ENCODE data around the gene AP5S1. TPM values are rescaled to one million over a fixed set of nuclear protein-coding genes. Genes with fewer than 3 reads are reported as not detected.

Gene AP5S1
- total and polyA plus RNA-seq, 10 of the 15 experiments (the other 5 are each of a cell fraction or from before 2014, with no cell fraction given): 3.8 to 13.2 (median 7.8) TPM

DNA sequence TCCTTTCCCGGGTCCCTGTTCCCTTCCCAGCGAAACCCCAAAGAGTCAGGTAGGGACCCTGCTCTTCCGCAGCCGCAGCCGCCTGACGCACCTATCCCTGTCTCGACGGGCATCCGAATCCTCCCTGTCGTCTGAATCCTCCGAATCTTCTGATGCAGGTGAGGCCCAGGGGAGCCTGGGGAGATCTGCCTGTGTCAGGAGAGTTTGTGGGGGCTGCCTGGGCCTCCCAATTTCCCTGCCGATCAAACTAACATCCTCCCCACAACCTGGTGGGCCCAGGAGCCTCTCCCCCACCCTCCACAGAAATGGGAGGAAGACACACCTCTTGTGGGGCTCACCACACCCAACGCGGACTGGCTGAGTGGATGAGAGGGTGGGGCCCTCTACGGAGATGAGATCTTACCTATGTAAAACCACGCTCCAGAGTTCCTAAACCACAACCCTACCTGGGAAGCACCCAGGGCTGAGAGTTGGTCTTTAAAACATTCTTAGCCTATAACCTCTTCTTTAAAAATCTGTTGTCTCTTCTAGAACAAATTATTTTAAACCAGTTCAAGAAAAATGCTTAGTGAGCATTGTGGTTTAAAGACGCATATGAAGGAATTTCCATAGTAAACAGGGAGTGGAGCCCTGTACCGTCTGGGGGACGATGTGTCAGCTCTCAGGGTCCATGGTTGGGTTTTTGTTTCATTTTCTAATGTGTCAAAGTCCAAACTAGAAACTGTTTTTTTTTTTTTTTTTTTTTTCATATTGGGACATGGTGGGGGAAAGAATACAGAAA, 22.6 kb upstream of the AP5S1 start (continued):
- TF ChIP-seq, protein P1, sequence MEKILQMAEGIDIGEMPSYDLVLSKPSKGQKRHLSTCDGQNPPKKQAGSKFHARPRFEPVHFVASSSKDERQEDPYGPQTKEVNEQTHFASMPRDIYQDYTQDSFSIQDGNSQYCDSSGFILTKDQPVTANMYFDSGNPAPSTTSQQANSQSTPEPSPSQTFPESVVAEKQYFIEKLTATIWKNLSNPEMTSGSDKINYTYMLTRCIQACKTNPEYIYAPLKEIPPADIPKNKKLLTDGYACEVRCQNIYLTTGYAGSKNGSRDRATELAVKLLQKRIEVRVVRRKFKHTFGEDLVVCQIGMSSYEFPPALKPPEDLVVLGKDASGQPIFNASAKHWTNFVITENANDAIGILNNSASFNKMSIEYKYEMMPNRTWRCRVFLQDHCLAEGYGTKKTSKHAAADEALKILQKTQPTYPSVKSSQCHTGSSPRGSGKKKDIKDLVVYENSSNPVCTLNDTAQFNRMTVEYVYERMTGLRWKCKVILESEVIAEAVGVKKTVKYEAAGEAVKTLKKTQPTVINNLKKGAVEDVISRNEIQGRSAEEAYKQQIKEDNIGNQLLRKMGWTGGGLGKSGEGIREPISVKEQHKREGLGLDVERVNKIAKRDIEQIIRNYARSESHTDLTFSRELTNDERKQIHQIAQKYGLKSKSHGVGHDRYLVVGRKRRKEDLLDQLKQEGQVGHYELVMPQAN (conservative IDR thresholded peaks at IDR 0.05): 0 out of 2 replicates have a peak, but pooled peaks have one; percentile 18
- TF ChIP-seq ETV6 (conservative IDR thresholded peaks at IDR 0.05 in 1 of 2, IDR thresholded peaks at IDR 0.05 in 1 of 2; ENCODE audit: borderline replicate concordance in 1 of 2, low read depth in 1 of 2) (no peak), MTA2 (IDR thresholded peaks at IDR 0.05; ENCODE audit: low read depth) (no peak), FOXM1 (IDR thresholded peaks at IDR 0.05; ENCODE audit: low read depth, low read length) (no peak), POLR2AphosphoS2 (IDR thresholded peaks at IDR 0.05; ENCODE audit: low read depth, low read length) (no peak), ZNF274 (IDR thresholded peaks at IDR 0.05; ENCODE audit: insufficient read depth, insufficient read length) (no peak), FOS (IDR thresholded peaks at IDR 0.05; ENCODE audit: borderline replicate concordance, extremely low read depth, insufficient read length) (no peak), WRNIP1 (IDR thresholded peaks at IDR 0.05; ENCODE audit: borderline replicate concordance, low read depth, low read length) (no peak), SREBF2 (IDR thresholded peaks at IDR 0.05; ENCODE audit: low read length) (no peak), KAT2A (conservative IDR thresholded peaks at IDR 0.05; ENCODE audit: control insufficient read depth, low read depth, low read length) (no peak), NFYB (IDR thresholded peaks at IDR 0.05; ENCODE audit: insufficient read depth, low read depth, low read length) (0 out of 2 replicates have a peak, but pooled peaks have one; percentile 17), CBFB (IDR thresholded peaks at IDR 0.05; ENCODE audit: low read depth) (no peak), CBX5 (IDR thresholded peaks at IDR 0.05; ENCODE audit: low read depth) (no peak), TARDBP (IDR thresholded peaks at IDR 0.05; ENCODE audit: borderline replicate concordance) (no peak), PAX8 (IDR thresholded peaks at IDR 0.05) (no peak), IKZF1 (conservative IDR thresholded peaks at IDR 0.05) (0 out of 2 replicates have a peak, but pooled peaks have one; percentile 43), MYC (IDR thresholded peaks at IDR 0.05; ENCODE audit: insufficient read depth, insufficient read length, insufficient replicate concordance, low read length, severe bottlenecking) (no peak)
- TF ChIP-seq, protein P2, sequence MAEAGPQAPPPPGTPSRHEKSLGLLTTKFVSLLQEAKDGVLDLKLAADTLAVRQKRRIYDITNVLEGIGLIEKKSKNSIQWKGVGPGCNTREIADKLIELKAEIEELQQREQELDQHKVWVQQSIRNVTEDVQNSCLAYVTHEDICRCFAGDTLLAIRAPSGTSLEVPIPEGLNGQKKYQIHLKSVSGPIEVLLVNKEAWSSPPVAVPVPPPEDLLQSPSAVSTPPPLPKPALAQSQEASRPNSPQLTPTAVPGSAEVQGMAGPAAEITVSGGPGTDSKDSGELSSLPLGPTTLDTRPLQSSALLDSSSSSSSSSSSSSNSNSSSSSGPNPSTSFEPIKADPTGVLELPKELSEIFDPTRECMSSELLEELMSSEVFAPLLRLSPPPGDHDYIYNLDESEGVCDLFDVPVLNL (IDR thresholded peaks at IDR 0.05; ENCODE audit: low read depth, low read length): no peak
- TF ChIP-seq, protein P3, sequence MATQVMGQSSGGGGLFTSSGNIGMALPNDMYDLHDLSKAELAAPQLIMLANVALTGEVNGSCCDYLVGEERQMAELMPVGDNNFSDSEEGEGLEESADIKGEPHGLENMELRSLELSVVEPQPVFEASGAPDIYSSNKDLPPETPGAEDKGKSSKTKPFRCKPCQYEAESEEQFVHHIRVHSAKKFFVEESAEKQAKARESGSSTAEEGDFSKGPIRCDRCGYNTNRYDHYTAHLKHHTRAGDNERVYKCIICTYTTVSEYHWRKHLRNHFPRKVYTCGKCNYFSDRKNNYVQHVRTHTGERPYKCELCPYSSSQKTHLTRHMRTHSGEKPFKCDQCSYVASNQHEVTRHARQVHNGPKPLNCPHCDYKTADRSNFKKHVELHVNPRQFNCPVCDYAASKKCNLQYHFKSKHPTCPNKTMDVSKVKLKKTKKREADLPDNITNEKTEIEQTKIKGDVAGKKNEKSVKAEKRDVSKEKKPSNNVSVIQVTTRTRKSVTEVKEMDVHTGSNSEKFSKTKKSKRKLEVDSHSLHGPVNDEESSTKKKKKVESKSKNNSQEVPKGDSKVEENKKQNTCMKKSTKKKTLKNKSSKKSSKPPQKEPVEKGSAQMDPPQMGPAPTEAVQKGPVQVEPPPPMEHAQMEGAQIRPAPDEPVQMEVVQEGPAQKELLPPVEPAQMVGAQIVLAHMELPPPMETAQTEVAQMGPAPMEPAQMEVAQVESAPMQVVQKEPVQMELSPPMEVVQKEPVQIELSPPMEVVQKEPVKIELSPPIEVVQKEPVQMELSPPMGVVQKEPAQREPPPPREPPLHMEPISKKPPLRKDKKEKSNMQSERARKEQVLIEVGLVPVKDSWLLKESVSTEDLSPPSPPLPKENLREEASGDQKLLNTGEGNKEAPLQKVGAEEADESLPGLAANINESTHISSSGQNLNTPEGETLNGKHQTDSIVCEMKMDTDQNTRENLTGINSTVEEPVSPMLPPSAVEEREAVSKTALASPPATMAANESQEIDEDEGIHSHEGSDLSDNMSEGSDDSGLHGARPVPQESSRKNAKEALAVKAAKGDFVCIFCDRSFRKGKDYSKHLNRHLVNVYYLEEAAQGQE (IDR thresholded peaks at IDR 0.05; ENCODE audit: low read depth, low read length): no peak
- TF ChIP-seq, protein P4, sequence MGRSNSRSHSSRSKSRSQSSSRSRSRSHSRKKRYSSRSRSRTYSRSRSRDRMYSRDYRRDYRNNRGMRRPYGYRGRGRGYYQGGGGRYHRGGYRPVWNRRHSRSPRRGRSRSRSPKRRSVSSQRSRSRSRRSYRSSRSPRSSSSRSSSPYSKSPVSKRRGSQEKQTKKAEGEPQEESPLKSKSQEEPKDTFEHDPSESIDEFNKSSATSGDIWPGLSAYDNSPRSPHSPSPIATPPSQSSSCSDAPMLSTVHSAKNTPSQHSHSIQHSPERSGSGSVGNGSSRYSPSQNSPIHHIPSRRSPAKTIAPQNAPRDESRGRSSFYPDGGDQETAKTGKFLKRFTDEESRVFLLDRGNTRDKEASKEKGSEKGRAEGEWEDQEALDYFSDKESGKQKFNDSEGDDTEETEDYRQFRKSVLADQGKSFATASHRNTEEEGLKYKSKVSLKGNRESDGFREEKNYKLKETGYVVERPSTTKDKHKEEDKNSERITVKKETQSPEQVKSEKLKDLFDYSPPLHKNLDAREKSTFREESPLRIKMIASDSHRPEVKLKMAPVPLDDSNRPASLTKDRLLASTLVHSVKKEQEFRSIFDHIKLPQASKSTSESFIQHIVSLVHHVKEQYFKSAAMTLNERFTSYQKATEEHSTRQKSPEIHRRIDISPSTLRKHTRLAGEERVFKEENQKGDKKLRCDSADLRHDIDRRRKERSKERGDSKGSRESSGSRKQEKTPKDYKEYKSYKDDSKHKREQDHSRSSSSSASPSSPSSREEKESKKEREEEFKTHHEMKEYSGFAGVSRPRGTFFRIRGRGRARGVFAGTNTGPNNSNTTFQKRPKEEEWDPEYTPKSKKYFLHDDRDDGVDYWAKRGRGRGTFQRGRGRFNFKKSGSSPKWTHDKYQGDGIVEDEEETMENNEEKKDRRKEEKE (IDR thresholded peaks at IDR 0.05): no peak
